ENCODE results near the gene KCNN3. TPM values are rescaled to one million over a fixed set of nuclear protein-coding genes. Genes with fewer than 3 reads are reported as not detected.

The KCNN3 gene
- total RNA-seq, 1 experiment from 2014 or later = 0.73 TPM

GRCh38 chr1:154759793-154760192, 110.3 kb downstream of the KCNN3 start:
- intact Hi-C loops (cut with micrococcal nuclease; ENCODE audit: unreplicated experiment) = loop anchor here (5.0 to 10.0 kb wide), 2 partner anchors 92 to 205 kb away; partner anchors contain the start of gene UBE2Q1
- TF ChIP-seq EZH2 (IDR thresholded peaks at IDR 0.05; ENCODE audit: borderline replicate concordance, low read depth, low read length, poor library complexity, severe bottlenecking) (no peak), CTCF (conservative IDR thresholded peaks at IDR 0.05; ENCODE audit: low read depth, low read length) (no peak)

GRCh38 chr1:154759196-154759595, 110.9 kb downstream of the KCNN3 start:
- Histone ChIP-seq H3K36me3 (ENCODE audit: insufficient read depth, low read length, poor library complexity, severe bottlenecking) (no peaks in the 10 kb centered on the region), H3K4me1 (ENCODE audit: insufficient read depth, low read length, poor library complexity, severe bottlenecking) (no peaks in the 10 kb centered on the region), H3K27ac (ENCODE audit: low read depth, low read length, poor library complexity, severe bottlenecking) (no peak overlapping the region), H3K27me3 (replicated peaks; ENCODE audit: insufficient read depth, low read depth, low read length, poor library complexity) (peaks cover 26% of the 10 kb centered on the region), H3K9me3 (ENCODE audit: low read depth, low read length, poor library complexity, severe bottlenecking) (no peaks in the 10 kb centered on the region), H3K4me3 (ENCODE audit: low read depth, low read length, poor library complexity, severe bottlenecking) (no peak overlapping the region)
- ChIA-PET POLR2A (ENCODE audit: low non-redundant PET) (no interaction called here), CTCF (no interaction called here)
- BruUV-seq (replicated peaks) = no TSS peak
- intact Hi-C loops (cut with micrococcal nuclease; ENCODE audit: unreplicated experiment) = no loop called here
- DNase-seq (ENCODE audit: low spot score) = no peak
- no peak for TF ChIP-seq CTCF (conservative IDR thresholded peaks at IDR 0.05; ENCODE audit: low read depth, low read length)
- no peak for TF ChIP-seq EZH2 (IDR thresholded peaks at IDR 0.05; ENCODE audit: borderline replicate concordance, low read depth, low read length, poor library complexity, severe bottlenecking)

More at GRCh38 chr1:154759793-154760192, 110.3 kb downstream of the KCNN3 start:
- no peak for DNase-seq (ENCODE audit: low spot score)
- Histone ChIP-seq H3K36me3 (ENCODE audit: insufficient read depth, low read length, poor library complexity, severe bottlenecking) (no peaks in the 10 kb centered on the region), H3K27ac (ENCODE audit: low read depth, low read length, poor library complexity, severe bottlenecking) (no peak overlapping the region), H3K4me1 (ENCODE audit: insufficient read depth, low read length, poor library complexity, severe bottlenecking) (no peaks in the 10 kb centered on the region), H3K27me3 (replicated peaks; ENCODE audit: insufficient read depth, low read depth, low read length, poor library complexity) (peaks cover 26% of the 10 kb centered on the region), H3K4me3 (ENCODE audit: low read depth, low read length, poor library complexity, severe bottlenecking) (no peak overlapping the region), H3K9me3 (ENCODE audit: low read depth, low read length, poor library complexity, severe bottlenecking) (no peaks in the 10 kb centered on the region)
- BruUV-seq (replicated peaks) = no TSS peak
- ChIA-PET CTCF (no interaction called here), POLR2A (ENCODE audit: low non-redundant PET) (no interaction called here)

- Histone ChIP-seq H3K27me3 (replicated peaks; ENCODE audit: insufficient read depth, low read depth, low read length, poor library complexity) (peaks cover 19% of the 10 kb centered on the region), H3K27ac (ENCODE audit: low read depth, low read length, poor library complexity, severe bottlenecking) (no peak overlapping the region), H3K36me3 (ENCODE audit: insufficient read depth, low read length, poor library complexity, severe bottlenecking) (no peaks in the 10 kb centered on the region), H3K4me1 (ENCODE audit: insufficient read depth, low read length, poor library complexity, severe bottlenecking) (no peaks in the 10 kb centered on the region), H3K4me3 (ENCODE audit: low read depth, low read length, poor library complexity, severe bottlenecking) (no peak overlapping the region), H3K9me3 (ENCODE audit: low read depth, low read length, poor library complexity, severe bottlenecking) (no peaks in the 10 kb centered on the region)
- no peak for DNase-seq (ENCODE audit: low spot score)
- no TSS peak for BruUV-seq (replicated peaks)
- POLR2A ChIA-PET (ENCODE audit: low non-redundant PET) = no interaction called here
- intact Hi-C loops (cut with micrococcal nuclease; ENCODE audit: unreplicated experiment) = no loop called here
- TF ChIP-seq CTCF (conservative IDR thresholded peaks at IDR 0.05; ENCODE audit: low read depth, low read length) = no peak
- TF ChIP-seq EZH2 (IDR thresholded peaks at IDR 0.05; ENCODE audit: borderline replicate concordance, low read depth, low read length, poor library complexity, severe bottlenecking) = no peak
- CTCF ChIA-PET = no interaction called here
Observed at GRCh38 chr1:154758346-154758745, 111.7 kb downstream of the KCNN3 start.
